ENCODE data around the gene RAB3A.
A peak's percentile ranks its signal among the peaks of the same experiment; 100 is the strongest.

The RAB3A gene

GRCh38 chr19:18161636-18162002 lies 42.2 kb downstream of the RAB3A start:
- no peak for TF ChIP-seq GFI1B (tag by site-specific recombination; IDR thresholded peaks at IDR 0.05)
- TF ChIP-seq IKZF3 (tag by site-specific recombination; IDR thresholded peaks at IDR 0.05): no peak
- no peak for TF ChIP-seq ZNF777 (tag by site-specific recombination; IDR thresholded peaks at IDR 0.05; ENCODE audit: borderline replicate concordance)
- TF ChIP-seq ZNF302 (tag by site-specific recombination; IDR thresholded peaks at IDR 0.05; ENCODE audit: low read depth): no peak
- no peak for TF ChIP-seq ZNF114 (tag by site-specific recombination; IDR thresholded peaks at IDR 0.05)
- peak; percentile 14; the same call in 1 of the 2 replicates for TF ChIP-seq SP2 (tag by site-specific recombination; IDR thresholded peaks at IDR 0.05)
- no peak for TF ChIP-seq ZNF544 (tag by site-specific recombination; IDR thresholded peaks at IDR 0.05)
- TF ChIP-seq PRDM1 (tag by site-specific recombination; IDR thresholded peaks at IDR 0.05): no peak
- TF ChIP-seq OVOL3 (tag by site-specific recombination; IDR thresholded peaks at IDR 0.05): no peak
- no peak for TF ChIP-seq ZNF530 (tag by site-specific recombination; IDR thresholded peaks at IDR 0.05; ENCODE audit: low read depth)
- no peak for TF ChIP-seq ZNF449 (tag by site-specific recombination; IDR thresholded peaks at IDR 0.05)
- peak; percentile 3; the same call in 1 of the 2 replicates for TF ChIP-seq KLF8 (tag by site-specific recombination; IDR thresholded peaks at IDR 0.05)
- TF ChIP-seq ZFP69B (tag by site-specific recombination; IDR thresholded peaks at IDR 0.05): no peak
- TF ChIP-seq EGR2 (tag by site-specific recombination; IDR thresholded peaks at IDR 0.05; ENCODE audit: low read depth): peak; percentile 44; the same call in 1 of the 2 replicates
- no peak for TF ChIP-seq PRDM6 (tag by site-specific recombination; IDR thresholded peaks at IDR 0.05)
- no peak for TF ChIP-seq REST (tag by site-specific recombination; IDR thresholded peaks at IDR 0.05)
- no peak for TF ChIP-seq ZNF248 (tag by site-specific recombination; IDR thresholded peaks at IDR 0.05)
- peak; percentile 59 for TF ChIP-seq ZFHX2 (tag by site-specific recombination; conservative IDR thresholded peaks at IDR 0.05)
- TF ChIP-seq KLF1 (tag by site-specific recombination; IDR thresholded peaks at IDR 0.05): peak; percentile 4; the same call in 1 of the 2 replicates
- no peak for TF ChIP-seq ZNF37A (tag by site-specific recombination; IDR thresholded peaks at IDR 0.05)
- TF ChIP-seq ZBTB1 (tag by site-specific recombination; IDR thresholded peaks at IDR 0.05): no peak
- no peak for TF ChIP-seq ZNF221 (tag by site-specific recombination; IDR thresholded peaks at IDR 0.05; ENCODE audit: borderline replicate concordance)
- TF ChIP-seq ZNF624 (tag by site-specific recombination; IDR thresholded peaks at IDR 0.05): no peak
- no peak for TF ChIP-seq ZNF623 (tag by site-specific recombination; IDR thresholded peaks at IDR 0.05)
- TF ChIP-seq ZNF785 (tag by site-specific recombination; IDR thresholded peaks at IDR 0.05): no peak
- TF ChIP-seq ZNF645 (tag by site-specific recombination; IDR thresholded peaks at IDR 0.05): no peak
- no peak for TF ChIP-seq TSHZ1 (tag by site-specific recombination; IDR thresholded peaks at IDR 0.05; ENCODE audit: borderline replicate concordance)
- no peak for TF ChIP-seq ZNF350 (tag by site-specific recombination; IDR thresholded peaks at IDR 0.05)
- TF ChIP-seq SETDB1 (IDR thresholded peaks at IDR 0.05; ENCODE audit: insufficient read length, low read length): no peak
- ChIA-PET POLR2A (interaction anchor here (1.2 kb wide), 1 partner anchor 31 kb away, joined by 3 read pairs; the partner anchor contains the start of gene MPV17L2), CTCF (interaction anchor here (0.6 to 2.7 kb wide), 17 partner anchors 9 to 1023 kb away, joined by 3 to 14 read pairs (median 5); partner anchors contain the start of gene PIK3R2)
- Histone ChIP-seq H3K4me1 (ENCODE audit: control insufficient read depth, insufficient read depth, low read length) (peaks cover 11% of the 10 kb centered on the region), H3K4me3 (ENCODE audit: low read depth, low read length) (no peak overlapping the region), H3K9me3 (ENCODE audit: control insufficient read depth, insufficient read depth, low read depth, low read length) (no peaks in the 10 kb centered on the region), H3K27ac (ENCODE audit: extremely low read depth, low read depth, low read length) (no peak overlapping the region), H3K36me3 (ENCODE audit: control insufficient read depth in 2 of 2, insufficient read depth in 1 of 2, low read length in 2 of 2) (peaks cover 21 to 49% of the 10 kb centered on the region in 2 experiments; a peak in 2 of 3 replicates)

Measured in HEK293 (cell line).